Stimulated activated CD4-positive, alpha-beta T cell treated with anti-CD3 and anti-CD28 coated beads, Interleukin-15, amount 100 ng/mL, for 1 hour (primary cell): ENCODE data around the gene GALK2.
"Not testable (repeated sequence)": the region's sequence is repeated elsewhere in the genome, so short reads cannot be mapped to it uniquely, and the experiment has no call there.

ENCODE experiments used
- DNase-seq, 2 donors: peaks; one replicate each; pipeline ENCODE4 v3.0.0-alpha.2; 2020; ENCODE audit warnings: low read depth in 1 of 2, low spot score in 1 of 2

GALK2 gene

GRCh38 chr15:49330166-49330565, 160.1 kb downstream of the GALK2 start:
- no peak for DNase-seq

DNA sequence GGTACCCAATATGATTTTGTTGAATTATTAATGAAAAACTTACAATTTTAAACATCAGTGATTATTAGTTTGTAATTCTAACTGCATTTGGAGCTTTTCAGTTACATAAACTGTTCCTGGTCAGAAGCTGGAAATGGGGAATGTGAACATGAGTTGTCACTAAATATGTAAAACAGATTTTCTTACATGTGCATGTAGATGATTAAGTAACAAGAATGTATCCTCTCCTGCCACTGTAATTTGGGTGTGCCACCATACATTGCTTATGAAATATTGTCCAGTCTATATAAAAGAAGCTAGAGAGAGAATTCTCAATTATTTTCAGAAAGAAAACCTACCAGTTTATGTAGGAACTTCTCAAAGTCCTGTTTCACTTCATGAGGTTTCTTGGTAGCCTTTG, 161.4 kb downstream of the GALK2 start:
- no peak for DNase-seq

GRCh38 chr15:49331951-49332350, 161.9 kb downstream of the GALK2 start:
- no peak for DNase-seq

DNA sequence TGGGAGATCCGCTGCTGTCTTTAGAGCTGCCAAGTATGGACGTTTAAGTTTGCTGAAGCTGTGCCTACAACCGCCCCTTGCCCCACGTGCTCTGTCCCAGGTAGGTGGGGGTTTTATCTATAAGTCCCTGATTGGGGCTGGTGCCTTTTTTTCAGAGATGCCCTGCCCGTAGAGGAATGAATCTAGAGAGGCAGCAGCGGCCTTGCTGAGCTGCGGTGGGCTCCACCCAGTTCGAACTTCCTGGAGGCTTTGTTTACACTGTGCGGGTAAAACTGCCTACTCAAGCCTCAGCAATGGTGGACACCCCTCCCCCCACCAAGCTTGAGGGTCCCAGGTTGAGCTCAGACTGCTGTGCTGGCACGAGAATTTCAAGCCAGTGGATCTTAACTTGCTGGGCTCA, 169.6 kb downstream of the GALK2 start:
- no peak for DNase-seq

GRCh38 chr15:49343546-49343945, 173.5 kb downstream of the GALK2 start:
- DNase-seq: no peak

GRCh38 chr15:49354439-49354838, 184.4 kb downstream of the GALK2 start:
- not testable (repeated sequence) for DNase-seq

GRCh38 chr15:49361370-49361769, 191.3 kb downstream of the GALK2 start:
- DNase-seq: no peak

- no peak for DNase-seq
Observed at GRCh38 chr15:49366496-49366895, 196.4 kb downstream of the GALK2 start.

DNA sequence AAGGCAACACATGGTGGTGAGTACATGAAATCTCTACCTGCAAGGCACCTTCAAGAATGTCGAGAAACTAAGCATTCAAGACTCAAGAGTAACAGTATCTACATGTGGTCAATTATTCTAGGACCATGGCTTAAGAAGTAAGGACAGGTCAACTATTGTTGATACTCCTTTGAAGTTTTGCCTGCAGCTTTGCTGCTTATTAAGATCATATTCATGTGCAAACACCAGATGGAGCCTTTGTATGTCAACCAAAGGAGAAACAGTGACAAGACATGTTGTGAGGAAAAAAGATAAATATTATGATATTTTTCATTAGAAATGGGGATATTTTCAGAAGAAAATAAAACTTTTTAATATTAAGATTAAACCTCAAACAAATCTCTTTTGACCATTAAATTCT, 200.7 kb downstream of the GALK2 start:
- no peak for DNase-seq

DNA sequence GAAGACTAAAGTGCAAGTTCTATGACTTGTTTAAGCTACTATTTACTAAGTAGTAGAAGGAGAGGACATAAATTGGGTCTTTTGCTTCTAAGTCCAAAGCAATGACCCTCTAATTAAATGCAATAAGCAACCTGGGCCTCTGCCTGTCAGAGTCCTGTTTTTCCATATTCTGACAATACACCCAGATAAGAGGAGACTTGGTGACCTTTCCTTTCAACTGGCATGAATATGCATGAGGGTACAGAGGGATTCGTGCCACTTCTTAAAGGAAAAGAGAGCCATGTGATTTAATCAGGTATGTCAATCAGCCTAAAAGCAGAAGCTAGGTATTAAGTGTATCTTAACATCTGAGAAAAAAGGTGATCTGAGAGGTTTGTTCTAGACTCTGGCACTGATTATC, 202.3 kb downstream of the GALK2 start:
- DNase-seq: no peak

DNA sequence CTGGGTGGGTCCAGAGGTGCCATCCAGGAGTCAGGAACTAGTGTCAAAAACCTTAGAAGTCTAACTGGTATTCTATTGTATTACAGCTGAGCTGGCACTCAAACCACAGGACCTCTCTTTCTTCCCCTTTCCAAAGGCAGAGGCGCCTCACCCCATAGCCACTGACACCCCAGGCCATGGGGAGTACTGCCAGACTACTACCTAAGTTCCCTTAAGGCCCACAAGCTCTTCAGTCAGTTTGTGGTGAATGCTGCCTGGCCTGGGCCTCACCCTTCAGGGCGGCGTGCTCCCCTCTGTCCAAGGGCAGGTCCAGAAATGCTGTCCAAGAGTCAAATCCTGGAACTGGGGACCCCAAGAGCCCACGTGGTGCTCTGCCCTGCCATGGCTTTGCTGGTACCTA, 209.9 kb downstream of the GALK2 start:
- no peak for DNase-seq

DNA sequence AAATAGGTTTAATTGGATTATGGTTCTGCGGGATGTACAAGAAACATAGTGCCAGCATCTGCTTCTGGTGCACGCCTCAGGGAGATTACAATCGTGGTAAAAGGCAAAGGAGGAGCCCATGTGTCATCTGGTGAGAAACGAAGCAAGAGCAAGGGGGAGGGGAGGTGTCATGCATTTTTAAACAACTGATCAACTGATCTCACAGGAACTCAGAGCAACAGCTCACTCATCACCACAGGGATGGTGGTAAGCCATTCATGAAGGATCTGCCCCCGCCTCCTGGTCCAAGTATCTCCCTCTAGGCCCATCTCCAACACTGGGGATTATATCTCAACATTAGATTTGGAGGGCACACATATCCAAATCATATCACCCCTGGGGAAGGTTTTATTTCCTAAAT, 210.9 kb downstream of the GALK2 start:
- DNase-seq: no peak
